ENCODE measurements around the gene PKD1L1.

- TF ChIP-seq, protein P1, sequence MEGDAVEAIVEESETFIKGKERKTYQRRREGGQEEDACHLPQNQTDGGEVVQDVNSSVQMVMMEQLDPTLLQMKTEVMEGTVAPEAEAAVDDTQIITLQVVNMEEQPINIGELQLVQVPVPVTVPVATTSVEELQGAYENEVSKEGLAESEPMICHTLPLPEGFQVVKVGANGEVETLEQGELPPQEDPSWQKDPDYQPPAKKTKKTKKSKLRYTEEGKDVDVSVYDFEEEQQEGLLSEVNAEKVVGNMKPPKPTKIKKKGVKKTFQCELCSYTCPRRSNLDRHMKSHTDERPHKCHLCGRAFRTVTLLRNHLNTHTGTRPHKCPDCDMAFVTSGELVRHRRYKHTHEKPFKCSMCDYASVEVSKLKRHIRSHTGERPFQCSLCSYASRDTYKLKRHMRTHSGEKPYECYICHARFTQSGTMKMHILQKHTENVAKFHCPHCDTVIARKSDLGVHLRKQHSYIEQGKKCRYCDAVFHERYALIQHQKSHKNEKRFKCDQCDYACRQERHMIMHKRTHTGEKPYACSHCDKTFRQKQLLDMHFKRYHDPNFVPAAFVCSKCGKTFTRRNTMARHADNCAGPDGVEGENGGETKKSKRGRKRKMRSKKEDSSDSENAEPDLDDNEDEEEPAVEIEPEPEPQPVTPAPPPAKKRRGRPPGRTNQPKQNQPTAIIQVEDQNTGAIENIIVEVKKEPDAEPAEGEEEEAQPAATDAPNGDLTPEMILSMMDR (optimal IDR thresholded peaks at IDR 0.05 in 1 of 3, IDR thresholded peaks at IDR 0.05 in 1 of 3, conservative IDR thresholded peaks at IDR 0.05 in 1 of 3; ENCODE audit: extremely low read depth in 1 of 3, insufficient read depth in 2 of 3, low read length in 3 of 3), result no peak
- no peak for TF ChIP-seq EZH2 (IDR thresholded peaks at IDR 0.05; ENCODE audit: low read length)
These were observed 4.4 kb downstream of the PKD1L1 start for GRCh38 chr7:47943676-47944474.
